Astrocyte (in vitro differentiated cells and primary cell): Measurements from ENCODE around the gene PPP4C.

Source experiments
- EZH2 ChIP-seq: IDR thresholded peaks from 2 replicates; pipeline ENCODE4 v1.6.1; 2012; ENCODE audit warnings: mild to moderate bottlenecking, low read length, inconsistent platforms; ENCODE audit not compliant: insufficient read depth
- TF ChIP-seq, protein P1 (sequence below): IDR thresholded peaks from 2 replicates; pipeline ENCODE4 v1.5.1; 2011; ENCODE audit warnings: low read depth, mild to moderate bottlenecking, inconsistent platforms, low read length, moderate library complexity; ENCODE audit not compliant: insufficient read depth

DNA sequence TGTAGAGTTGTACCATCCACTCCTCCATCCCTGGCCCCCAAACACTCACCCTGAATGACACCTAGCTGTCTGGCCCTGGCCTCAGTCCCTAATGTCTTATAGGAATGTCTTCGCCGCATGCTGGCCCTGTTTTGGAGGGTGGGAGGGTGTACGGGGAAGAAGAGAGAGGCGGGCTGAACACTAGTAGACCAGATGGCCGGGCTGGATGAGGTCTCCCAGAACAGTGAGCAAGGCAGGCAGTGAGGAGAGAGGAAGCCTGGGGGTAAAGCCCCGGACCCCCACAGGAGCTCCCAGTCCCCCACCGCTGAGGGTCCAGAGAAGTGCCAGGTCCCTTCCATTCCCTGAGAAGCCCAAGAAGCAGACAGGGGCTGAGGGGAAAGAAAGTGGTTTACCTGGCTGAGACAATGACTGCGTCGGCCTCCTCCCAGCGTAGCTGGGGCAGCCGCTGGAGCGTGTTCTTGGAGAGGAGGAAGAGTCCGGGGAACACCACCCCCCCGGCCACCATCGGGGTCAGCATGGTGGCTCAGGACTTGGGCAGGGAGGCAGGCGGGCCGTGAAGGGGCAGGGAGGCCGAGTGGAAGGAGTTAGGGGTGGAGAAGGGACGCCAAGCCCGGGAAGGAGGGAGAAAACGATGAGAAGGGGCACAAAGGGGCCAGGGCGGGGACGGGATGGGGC lies 45.6 kb upstream of the PPP4C start:
- TF ChIP-seq, protein P1, sequence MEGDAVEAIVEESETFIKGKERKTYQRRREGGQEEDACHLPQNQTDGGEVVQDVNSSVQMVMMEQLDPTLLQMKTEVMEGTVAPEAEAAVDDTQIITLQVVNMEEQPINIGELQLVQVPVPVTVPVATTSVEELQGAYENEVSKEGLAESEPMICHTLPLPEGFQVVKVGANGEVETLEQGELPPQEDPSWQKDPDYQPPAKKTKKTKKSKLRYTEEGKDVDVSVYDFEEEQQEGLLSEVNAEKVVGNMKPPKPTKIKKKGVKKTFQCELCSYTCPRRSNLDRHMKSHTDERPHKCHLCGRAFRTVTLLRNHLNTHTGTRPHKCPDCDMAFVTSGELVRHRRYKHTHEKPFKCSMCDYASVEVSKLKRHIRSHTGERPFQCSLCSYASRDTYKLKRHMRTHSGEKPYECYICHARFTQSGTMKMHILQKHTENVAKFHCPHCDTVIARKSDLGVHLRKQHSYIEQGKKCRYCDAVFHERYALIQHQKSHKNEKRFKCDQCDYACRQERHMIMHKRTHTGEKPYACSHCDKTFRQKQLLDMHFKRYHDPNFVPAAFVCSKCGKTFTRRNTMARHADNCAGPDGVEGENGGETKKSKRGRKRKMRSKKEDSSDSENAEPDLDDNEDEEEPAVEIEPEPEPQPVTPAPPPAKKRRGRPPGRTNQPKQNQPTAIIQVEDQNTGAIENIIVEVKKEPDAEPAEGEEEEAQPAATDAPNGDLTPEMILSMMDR: no peak
- TF ChIP-seq EZH2: peak; percentile 61
